Thymus (tissue), 11 donors: ENCODE results near the gene ITGAE. TPM values are rescaled to one million over a fixed set of nuclear protein-coding genes. Genes with fewer than 3 reads are reported as not detected.
"Not testable (repeated sequence)": the region's sequence is repeated elsewhere in the genome, so short reads cannot be mapped to it uniquely, and the experiment has no call there.

Experiments used
- DNase-seq, 9 donors: peaks; one replicate each; pipeline ENCODE4 v3.0.0-alpha.2; 2013; ENCODE audit warnings: low spot score in 9 of 9, low read depth in 6 of 9, missing footprints in 1 of 9
- H3K27ac ChIP-seq, 2 donors: one replicate each; pipeline ENCODE4 v1.5.1; 2013; ENCODE audit warnings: control low read depth in 1 of 2, low read depth in 1 of 2, low read length in 1 of 2, mild to moderate bottlenecking in 1 of 2, moderate library complexity in 1 of 2
- H3K27me3 ChIP-seq, 2 donors: one replicate each; pipeline ENCODE4 v1.5.1; 2013; ENCODE audit warnings: low read length in 1 of 2; ENCODE audit not compliant: control insufficient read depth in 2 of 2, insufficient read depth in 1 of 2
- H3K36me3 ChIP-seq, 2 donors: one replicate each; pipeline ENCODE4 v1.5.1; 2013; ENCODE audit warnings: low read length in 1 of 2, mild to moderate bottlenecking in 1 of 2, moderate library complexity in 1 of 2; ENCODE audit not compliant: control insufficient read depth in 2 of 2, insufficient read depth in 2 of 2
- H3K4me1 ChIP-seq, 2 donors: one replicate each; pipeline ENCODE4 v1.5.1; 2013; ENCODE audit warnings: low read length in 2 of 2; ENCODE audit not compliant: control insufficient read depth in 2 of 2, insufficient read depth in 2 of 2
- H3K4me3 ChIP-seq, 2 donors: one replicate each; pipeline ENCODE4 v1.5.1; 2013; ENCODE audit warnings: low read length in 2 of 2, control low read depth in 1 of 2, mild to moderate bottlenecking in 1 of 2
- H3K9me3 ChIP-seq, 2 donors: one replicate each; pipeline ENCODE4 v1.5.1; 2013; ENCODE audit warnings: low read length in 1 of 2, mild to moderate bottlenecking in 1 of 2; ENCODE audit not compliant: control insufficient read depth in 2 of 2, insufficient read depth in 1 of 2
- WGBS: extraction: QIAGEN DNeasy Blood & Tissue Kit; methylation state at CpG from one replicate; pipeline ENCODE4 v1.1.7; 2013; 5-methylcytosine and 5-hydroxymethylcytosine counted together
- polyA plus RNA-seq: library from polyadenylated mRNA; stranded (reverse); fragments of 200-250 nt; gene quantifications from one replicate; pipeline ENCODE4 v1.2.3, GENCODE V29; 2013
- total RNA-seq: library from RNA; stranded (reverse); fragments of 120-200 nt; gene quantifications from one replicate; pipeline ENCODE4 v1.2.4, GENCODE V29; 2013
- donor health status: healthy.

Gene ITGAE
- total and polyA plus RNA-seq, 2 donors = 129 to 170 TPM

DNA sequence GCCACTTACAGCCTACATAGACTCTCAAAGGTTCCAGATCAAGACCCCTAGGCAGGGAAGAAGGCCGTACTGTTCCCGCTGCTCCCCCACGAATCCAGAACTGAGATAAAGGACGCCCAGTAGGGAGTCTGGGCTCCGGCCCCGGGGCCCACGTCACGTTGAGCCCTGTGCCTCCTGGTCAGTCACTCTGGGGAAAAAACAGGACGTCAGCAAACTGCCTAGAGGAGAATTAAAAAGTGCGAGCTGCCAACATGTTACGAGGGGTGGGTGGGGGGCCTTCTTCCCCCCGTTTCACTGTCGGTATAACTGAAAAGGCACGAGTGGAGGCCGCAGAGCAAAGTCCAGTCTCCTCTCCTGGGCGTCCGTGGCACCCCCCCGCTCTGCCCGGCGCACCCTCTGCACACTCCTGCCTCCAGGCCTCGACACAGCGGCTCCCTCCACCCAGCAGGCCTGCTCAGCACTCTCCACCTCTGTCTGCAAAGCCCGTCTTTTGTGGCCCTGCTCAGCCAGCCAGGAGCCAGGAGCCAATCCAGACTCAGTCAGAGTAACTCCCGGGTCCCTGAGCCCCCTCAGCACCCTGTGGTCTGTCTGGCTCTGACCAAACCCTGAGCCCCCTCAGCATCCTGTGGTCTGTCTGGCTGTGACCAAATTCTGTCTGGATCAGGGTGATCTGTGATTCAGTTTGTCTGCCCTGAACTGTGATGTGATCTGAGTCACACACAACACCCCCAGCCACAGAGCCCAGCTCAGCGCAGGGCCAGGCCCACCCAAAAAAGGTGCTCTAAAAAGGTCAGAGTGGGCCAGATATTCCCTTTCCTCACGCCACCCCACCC is 6.2 kb downstream of the ITGAE start:
- H3K4me3 ChIP-seq = no peak overlapping the region
- H3K9me3 ChIP-seq = peaks cover 0 to 4% of the 10 kb centered on the region in 2 donors
- DNase-seq = no peak
- peaks cover 36 to 88% of the 10 kb centered on the region in 2 donors for H3K4me1 ChIP-seq
- WGBS = 83% methylated on average over 26 of the region's 26 CpGs
- H3K27me3 ChIP-seq = no peaks in the 10 kb centered on the region
- H3K36me3 ChIP-seq = no peaks in the 10 kb centered on the region
- peak overlapping the region; percentile 90 to 98 for H3K27ac ChIP-seq

DNA sequence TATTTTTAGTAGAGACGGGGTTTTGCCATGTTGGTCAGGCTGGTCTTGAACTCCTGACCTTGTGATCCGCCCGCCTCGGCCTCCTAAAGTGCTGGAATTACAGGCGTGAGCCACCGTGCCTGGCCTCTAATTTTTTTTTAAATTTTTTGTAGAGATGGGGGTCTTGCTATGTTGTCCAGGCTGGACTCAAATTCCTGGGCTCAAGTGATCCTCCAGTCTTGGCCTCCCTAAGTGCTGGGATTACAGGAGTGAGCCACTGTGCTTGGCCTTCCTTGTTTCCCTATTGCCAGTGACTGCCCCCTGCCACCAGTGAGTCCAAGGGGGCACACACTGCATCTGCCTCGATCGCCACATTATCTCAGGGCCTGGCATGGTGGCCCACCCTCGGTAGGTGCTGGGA is 6.8 kb downstream of the ITGAE start:
- H3K27me3 ChIP-seq, H3K9me3 ChIP-seq, H3K4me3 ChIP-seq, DNase-seq, H3K36me3 ChIP-seq: not testable (repeated sequence)
- peaks cover 31 to 85% of the 10 kb centered on the region in 2 donors for H3K4me1 ChIP-seq
- peak overlapping the region; percentile 36 to 98 for H3K27ac ChIP-seq
- 98% methylated on average over 9 of the region's 9 CpGs for WGBS

GRCh38 chr17:3793258-3793657 is 7.7 kb downstream of the ITGAE start:
- 96% methylated on average over 7 of the region's 7 CpGs for WGBS
- H3K27ac ChIP-seq, H3K4me3 ChIP-seq, H3K36me3 ChIP-seq, H3K9me3 ChIP-seq, H3K27me3 ChIP-seq, DNase-seq: not testable (repeated sequence)
- H3K4me1 ChIP-seq = peaks cover 26 to 83% of the 10 kb centered on the region in 2 donors

- H3K36me3 ChIP-seq = no peaks in the 10 kb centered on the region
- H3K27me3 ChIP-seq = no peaks in the 10 kb centered on the region
- peaks cover 0 to 4% of the 10 kb centered on the region in 2 donors for H3K9me3 ChIP-seq
- H3K27ac ChIP-seq = peak overlapping the region in 1 of 2 donors; percentile 58
- H3K4me1 ChIP-seq = peaks cover 28 to 77% of the 10 kb centered on the region in 2 donors
- WGBS = 96% methylated on average over 6 of the region's 6 CpGs
- H3K4me3 ChIP-seq = no peak overlapping the region
- DNase-seq = no peak
These were observed 8.5 kb downstream of the ITGAE start for GRCh38 chr17:3792481-3792880.

- Histone ChIP-seq H3K36me3 (no peaks in the 10 kb centered on the region), H3K4me3 (no peak overlapping the region), H3K9me3 (no peaks in the 10 kb centered on the region), H3K27me3 (no peaks in the 10 kb centered on the region), H3K27ac (peak overlapping the region; percentile 41 to 60), H3K4me1 (peaks cover 4 to 37% of the 10 kb centered on the region in 2 donors)
- DNase-seq = no peak
- WGBS = 27% methylated on average over 2 of the region's 2 CpGs
These were observed 12.8 kb downstream of the ITGAE start for GRCh38 chr17:3788200-3788599.

- H3K27me3 ChIP-seq, DNase-seq, H3K36me3 ChIP-seq, H3K4me3 ChIP-seq, H3K27ac ChIP-seq, H3K9me3 ChIP-seq: not testable (repeated sequence)
- H3K4me1 ChIP-seq = peaks cover 4 to 27% of the 10 kb centered on the region in 2 donors
- 89% methylated on average over 5 of the region's 5 CpGs for WGBS
These were observed 15.7 kb downstream of the ITGAE start for GRCh38 chr17:3785323-3785722.

GRCh38 chr17:3782751-3783150 is 18.2 kb downstream of the ITGAE start:
- WGBS = 97% methylated on average over 8 of the region's 8 CpGs
- no peak for DNase-seq
- no peaks in the 10 kb centered on the region for H3K36me3 ChIP-seq
- H3K4me3 ChIP-seq = no peak overlapping the region
- H3K27me3 ChIP-seq = no peaks in the 10 kb centered on the region
- H3K27ac ChIP-seq = no peak overlapping the region
- H3K4me1 ChIP-seq = peaks cover 0 to 16% of the 10 kb centered on the region in 2 donors
- no peaks in the 10 kb centered on the region for H3K9me3 ChIP-seq

DNA sequence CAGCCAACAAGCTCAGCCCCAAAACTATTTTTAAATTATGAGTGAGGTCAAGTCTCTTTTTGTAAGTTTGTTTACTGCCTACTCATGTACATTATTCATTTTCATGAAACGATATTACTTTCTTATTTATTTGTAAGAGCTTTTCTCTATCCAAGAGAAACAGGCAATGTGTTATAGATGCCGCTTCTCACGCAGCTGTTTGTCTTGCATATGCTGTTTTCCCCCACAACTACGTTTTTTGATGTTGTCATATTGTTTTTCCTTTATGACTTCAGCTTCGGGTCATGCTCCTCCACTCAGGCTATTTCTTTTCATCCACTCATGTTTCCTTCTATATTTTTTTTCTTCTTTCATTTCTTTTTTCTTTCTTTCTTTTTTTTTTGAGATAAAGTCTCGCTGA is 20.0 kb downstream of the ITGAE start:
- Histone ChIP-seq H3K4me3 (no peak overlapping the region), H3K4me1 (peaks cover 0 to 31% of the 10 kb centered on the region in 2 donors), H3K36me3 (no peaks in the 10 kb centered on the region), H3K27ac (peak overlapping the region in 1 of 2 donors; percentile 32), H3K9me3 (peaks cover 0 to 4% of the 10 kb centered on the region in 2 donors), H3K27me3 (no peaks in the 10 kb centered on the region)
- 91% methylated on average over 6 of the region's 6 CpGs for WGBS
- no peak for DNase-seq

DNA sequence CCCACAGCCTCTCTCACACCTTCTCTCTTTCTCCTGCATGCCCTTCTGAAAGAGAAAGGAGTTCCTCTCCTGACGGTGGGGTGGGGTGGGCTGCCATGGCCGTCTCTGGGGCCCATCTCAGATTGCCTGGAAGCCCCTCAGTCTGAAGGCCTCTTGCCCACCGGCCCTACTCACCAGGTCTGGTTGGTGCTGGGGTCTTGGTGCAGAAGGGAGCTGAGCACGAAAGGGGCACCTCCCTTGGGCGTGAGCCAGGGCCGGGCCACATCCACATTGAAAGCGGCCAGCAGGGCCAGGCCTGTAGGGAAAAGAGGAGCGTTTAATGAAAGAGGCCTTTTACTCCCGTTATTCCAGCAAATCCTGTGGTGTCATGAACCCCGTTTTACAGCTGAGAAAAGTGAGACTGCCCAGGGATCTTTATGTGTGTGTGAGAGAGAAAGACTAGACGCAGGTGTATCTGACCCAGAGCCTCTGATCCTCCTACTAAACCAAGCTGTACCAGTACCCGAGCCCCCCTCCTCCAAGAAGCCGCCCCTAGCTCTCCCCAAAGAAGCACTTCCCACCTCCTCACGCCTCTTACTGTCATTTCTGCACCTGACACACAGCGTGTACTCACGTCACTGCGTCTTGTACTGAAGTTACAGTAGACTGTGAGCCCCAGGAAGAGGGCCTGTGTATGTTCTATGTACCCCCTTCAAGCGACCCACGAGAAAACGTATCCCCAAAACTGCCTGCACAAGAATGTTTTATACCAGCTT is 23.4 kb downstream of the ITGAE start:
- no peak overlapping the region for H3K4me3 ChIP-seq
- no peaks in the 10 kb centered on the region for H3K36me3 ChIP-seq
- peaks cover 0 to 4% of the 10 kb centered on the region in 2 donors for H3K9me3 ChIP-seq
- peak overlapping the region in 1 of 2 donors; percentile 92 for H3K27ac ChIP-seq
- no peaks in the 10 kb centered on the region for H3K27me3 ChIP-seq
- 88% methylated on average over 20 of the region's 20 CpGs for WGBS
- peaks cover 0 to 47% of the 10 kb centered on the region in 2 donors for H3K4me1 ChIP-seq
- peak in 2 of 9 donors; percentile 51 to 74 for DNase-seq
